Stimulated activated CD8-positive, alpha-beta memory T cell treated with anti-CD3 and anti-CD28 coated beads, Interleukin-15, amount 100 ng/mL, for 4 hours (primary cell): ENCODE data around the gene ZNF30.
A peak's percentile ranks its signal among the peaks of the same experiment; 100 is the strongest.
"Not testable (repeated sequence)": the region's sequence is repeated elsewhere in the genome, so short reads cannot be mapped to it uniquely, and the experiment has no call there.

Experiments
- DNase-seq, 2 donors: peaks; one replicate each; pipeline ENCODE4 v3.0.0-alpha.2; 2020; ENCODE audit warnings: low read depth in 2 of 2

Gene ZNF30

GRCh38 chr19:34926685-34927375 is at the start of gene ZNF30:
Gene ZNF30, plus strand, starts transcription at chr19:34926903. Its CDS starts 3,045 bp downstream, at chr19:34929948.
- DNase-seq = peak; percentile 62 to 67

DNA sequence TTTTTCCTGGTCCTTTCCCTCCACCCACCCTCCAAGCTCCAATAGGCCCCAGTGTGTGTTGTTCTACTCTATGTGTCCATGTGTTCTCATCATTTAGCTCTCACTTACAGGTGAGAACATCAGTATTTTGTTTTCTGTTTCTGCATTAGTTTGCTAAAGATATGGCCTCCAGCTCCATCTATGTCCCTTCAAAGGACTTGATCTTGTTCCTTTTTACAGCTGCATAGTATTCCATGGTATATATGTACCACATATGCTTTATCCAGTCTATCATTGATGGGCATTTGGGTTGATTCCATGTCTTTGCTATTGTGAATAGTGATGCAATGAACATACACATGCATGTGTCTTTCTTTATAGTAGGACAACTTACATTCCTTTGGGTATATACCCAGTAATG is 47.1 kb upstream of the ZNF30 start:
- no peak for DNase-seq

- DNase-seq = no peak
Measured at GRCh38 chr19:34880034-34880433, 46.7 kb upstream of the ZNF30 start.

GRCh38 chr19:34881982-34882381 is 44.7 kb upstream of the ZNF30 start:
- DNase-seq = no peak

- no peak for DNase-seq
Measured at GRCh38 chr19:34888091-34888490, 38.6 kb upstream of the ZNF30 start.

- DNase-seq = no peak
Measured at GRCh38 chr19:34900245-34900644, 26.5 kb upstream of the ZNF30 start.

DNA sequence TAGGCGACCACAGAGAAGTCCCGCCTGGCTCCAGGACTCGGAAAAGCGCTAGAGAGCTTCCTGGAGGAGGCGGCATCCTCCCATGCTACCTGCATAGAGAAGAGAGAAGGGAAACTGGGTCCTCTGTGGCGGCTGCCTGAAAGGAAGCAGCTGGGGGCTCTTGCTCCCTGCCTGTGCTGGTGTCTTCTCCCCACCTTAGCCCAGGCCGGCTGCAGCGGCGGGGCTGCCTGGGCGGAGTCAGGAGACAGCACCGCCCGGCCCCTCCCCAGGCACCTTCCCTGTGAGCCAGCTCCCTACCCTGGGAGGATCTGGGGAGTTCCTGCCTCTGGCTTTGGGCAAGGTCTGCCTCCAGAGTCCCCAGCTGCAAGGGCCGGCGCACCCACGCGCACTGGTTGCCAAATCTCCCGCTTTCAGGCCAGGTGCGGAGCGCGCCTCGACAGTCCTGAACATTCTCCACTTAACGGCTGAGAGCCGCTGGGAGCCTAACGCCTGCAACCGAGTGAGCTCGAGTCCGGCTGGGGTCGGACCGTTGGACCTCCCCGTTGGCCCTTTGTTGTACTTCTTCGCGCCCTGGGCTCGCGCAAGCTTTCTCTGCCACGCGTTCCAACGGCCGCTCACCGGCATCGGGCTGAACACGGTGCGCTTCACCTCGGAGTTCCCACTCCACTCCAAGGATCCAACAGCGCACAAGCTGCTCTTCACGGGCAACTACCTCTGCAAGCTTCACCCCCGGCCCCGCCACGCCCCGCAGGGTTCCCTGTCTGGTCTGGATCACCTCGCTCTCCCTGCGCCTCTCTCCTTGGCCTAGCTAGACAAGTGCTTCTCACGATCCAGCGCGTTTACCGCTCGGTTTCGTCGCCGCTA is 21.8 kb upstream of the ZNF30 start:
- DNase-seq = no peak

DNA sequence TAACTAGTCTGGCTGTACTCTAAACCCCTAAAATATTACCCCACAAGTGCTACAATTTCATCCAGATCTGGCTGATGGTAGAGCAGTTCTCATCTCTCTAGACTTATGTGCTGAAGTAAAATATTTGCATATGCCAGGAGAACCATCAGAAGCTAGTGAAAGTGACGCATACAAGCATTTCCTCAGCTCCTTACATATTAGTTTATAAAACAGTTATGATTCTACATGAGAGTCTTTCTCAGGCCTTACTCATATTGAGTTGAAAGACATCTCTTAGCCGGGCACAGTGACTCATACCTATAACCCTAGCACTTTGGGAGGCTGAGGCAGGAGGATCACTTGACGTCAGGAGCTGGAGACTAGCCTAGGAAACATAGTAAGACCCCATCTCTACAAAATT is 15.9 kb upstream of the ZNF30 start:
- no peak for DNase-seq

GRCh38 chr19:34917144-34917543 is 9.6 kb upstream of the ZNF30 start:
- not testable (repeated sequence) for DNase-seq

- no peak for DNase-seq
Measured at GRCh38 chr19:34918190-34918589, 8.5 kb upstream of the ZNF30 start.

DNA sequence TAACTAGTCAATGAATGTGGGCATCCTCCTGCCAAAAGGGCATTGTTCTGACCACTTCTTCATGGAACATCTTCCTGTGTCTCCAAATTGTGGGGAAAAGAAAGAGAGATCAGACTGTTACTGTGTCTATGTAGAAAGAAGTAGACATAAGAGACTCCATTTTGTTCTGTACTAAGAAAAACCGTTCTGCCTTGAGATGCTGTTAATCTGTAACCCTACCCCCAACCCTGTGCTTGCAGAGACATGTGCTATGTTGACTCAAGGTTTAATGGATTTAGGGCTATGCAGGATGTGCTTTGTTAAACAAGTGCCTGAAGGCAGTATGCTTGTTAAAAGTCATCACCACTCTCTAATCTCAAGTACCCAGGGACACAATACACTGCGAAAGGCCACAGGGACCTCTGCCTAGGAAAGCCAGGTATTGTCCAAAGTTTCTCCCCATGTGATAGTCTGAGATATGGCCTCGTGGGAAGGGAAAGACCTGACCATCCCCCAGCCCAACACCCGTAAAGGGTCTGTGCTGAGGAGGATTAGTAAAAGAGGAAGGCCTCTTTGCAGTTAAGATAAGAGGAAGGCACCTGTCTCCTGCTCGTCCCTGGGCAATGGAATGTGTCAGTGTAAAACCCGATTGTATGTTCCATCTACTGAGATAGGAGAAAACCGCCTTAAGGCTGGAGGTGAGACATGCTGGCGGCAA is 6.5 kb upstream of the ZNF30 start:
- not testable (repeated sequence) for DNase-seq

GRCh38 chr19:34925278-34925855 is 1.3 kb upstream of the ZNF30 start:
- no peak for DNase-seq

- DNase-seq = no peak
Measured at GRCh38 chr19:34926361-34926684, 380 bp upstream of the ZNF30 start.

GRCh38 chr19:34932494-34932893 is 5.8 kb downstream of the ZNF30 start:
- no peak for DNase-seq

DNA sequence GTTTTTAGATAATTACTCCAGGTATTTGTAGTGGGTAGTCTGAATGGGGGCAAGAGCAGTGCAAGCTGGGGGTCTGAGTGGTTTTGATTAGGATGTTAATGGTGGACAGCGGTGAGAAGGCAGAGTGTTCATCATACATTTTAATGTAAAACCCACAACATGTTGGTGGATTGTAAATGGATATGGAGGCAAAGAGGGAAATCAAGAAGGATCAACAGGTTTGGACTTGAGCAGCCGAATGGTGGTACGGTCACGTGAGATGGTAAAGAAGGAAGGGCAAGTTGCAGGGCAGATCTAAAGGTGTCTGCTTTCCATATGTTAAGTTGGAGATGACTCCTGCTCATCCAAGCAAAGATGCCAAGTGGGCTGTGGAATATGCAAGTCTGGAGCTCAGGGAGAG is 9.5 kb downstream of the ZNF30 start:
- no peak for DNase-seq

- no peak for DNase-seq
Measured at GRCh38 chr19:34938886-34939285, 12.2 kb downstream of the ZNF30 start.

GRCh38 chr19:34943861-34944573 is 17.3 kb downstream of the ZNF30 start:
- DNase-seq = no peak

DNA sequence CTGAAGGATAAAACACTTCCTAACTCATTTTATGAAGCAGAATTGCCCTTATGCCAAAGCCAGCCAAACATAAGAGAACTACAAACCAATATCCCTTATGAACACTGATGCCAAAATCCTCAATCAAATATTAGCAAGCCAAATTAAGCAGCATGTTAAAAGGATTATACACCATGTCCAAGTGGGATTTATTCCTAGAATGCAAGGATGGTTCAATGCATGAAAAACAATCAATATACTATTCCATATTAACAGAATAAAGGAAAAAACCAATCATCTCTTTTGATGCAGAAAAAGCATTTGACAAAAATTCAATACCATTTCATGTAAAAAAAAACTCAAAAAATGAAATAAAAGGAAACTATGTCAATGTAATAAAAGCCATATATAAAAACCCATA is 26.4 kb downstream of the ZNF30 start:
- no peak for DNase-seq

DNA sequence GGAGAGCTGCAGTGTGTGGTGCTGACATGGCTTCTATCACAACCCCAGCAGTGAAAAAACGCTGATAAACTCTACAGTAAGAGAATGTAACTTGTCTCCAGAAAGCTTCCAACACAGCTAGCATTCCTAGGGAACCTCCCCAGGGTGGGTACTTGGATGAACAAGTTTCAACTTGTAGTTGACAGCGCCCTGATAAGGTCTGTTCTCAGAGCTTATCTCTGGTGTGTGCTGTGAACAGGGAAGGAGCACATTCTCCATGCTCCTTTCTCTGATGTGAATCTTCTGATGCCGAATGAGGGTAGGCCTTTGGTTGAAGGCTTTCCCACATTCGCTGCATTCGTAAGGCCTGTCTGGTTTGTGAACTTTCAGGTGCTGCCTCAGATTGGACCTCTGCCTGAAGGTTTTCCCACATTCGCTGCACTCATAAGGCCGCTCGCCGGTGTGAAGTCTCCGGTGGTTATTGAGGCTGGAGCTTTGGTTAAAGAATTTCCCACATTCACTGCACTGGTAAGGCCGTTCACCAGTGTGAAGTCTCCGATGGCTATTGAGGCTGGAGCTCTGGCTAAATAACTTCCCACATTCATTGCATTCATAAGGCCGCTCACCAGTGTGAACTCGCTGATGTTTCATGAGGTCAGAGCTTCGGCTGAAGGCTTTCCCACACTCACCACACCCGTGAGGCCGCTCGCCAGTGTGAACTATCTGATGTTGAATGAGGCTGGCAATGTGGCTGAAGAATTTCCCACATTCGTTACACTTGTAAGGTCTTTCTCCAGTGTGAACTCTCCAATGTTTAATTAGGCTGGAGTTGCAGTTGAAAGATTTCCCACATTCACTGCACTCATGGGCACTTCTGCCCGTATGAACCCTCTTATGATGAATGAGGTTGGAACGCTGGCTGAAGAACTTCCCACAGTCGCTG is 31.4 kb downstream of the ZNF30 start:
- no peak for DNase-seq

DNA sequence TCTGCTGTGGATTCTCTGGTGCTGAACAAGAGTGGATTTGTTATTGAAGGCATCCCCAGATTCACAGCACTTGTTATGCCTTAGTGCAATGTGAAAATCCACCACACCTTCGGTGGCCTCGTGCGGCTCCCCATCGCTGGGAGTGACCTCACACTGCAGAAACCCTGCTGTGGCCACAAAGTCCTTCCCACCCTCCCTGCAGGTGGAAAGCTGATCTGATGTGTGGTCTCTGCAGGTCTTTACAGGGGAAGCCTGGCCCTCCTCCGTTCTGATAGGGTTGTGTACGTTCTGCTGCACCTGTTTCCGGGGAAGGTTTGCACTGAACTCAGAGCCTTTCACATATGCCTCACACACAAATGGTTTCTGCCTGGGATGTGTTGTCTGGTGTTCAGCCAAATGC is 32.3 kb downstream of the ZNF30 start:
- DNase-seq = no peak
